PC-9 (cell line): ENCODE results near the gene ITIH5. TPM values are rescaled to one million over a fixed set of nuclear protein-coding genes. Genes with fewer than 3 reads are reported as not detected.

Source experiments
- BruUV-seq: library from RNA; stranded (reverse); fragments of 400-500 nt; replicated peaks from 2 replicates; lab custom pipeline; 2021; lab: Mats Ljungman, UMichigan
- CTCF ChIA-PET: fragments of 300-600 bp; sonication (Branson Sonifier 250); formaldehyde crosslinking; loops from one replicate; lab custom pipeline; 2022; ENCODE audit warnings: antibody characterized with exemption; lab: Charles Lee
- POLR2A ChIA-PET: fragments of 300-600 bp; sonication (Branson Sonifier 250); formaldehyde crosslinking; loops from one replicate; lab custom pipeline; 2022; ENCODE audit warnings: antibody characterized with exemption; ENCODE audit not compliant: unreplicated experiment; lab: Charles Lee
- DNase-seq, 2 experiments: peaks; one replicate each; pipeline versions ENCODE4 v3.0.0 to v3.0.0-alpha.2; 2015 to 2022; ENCODE audit warnings: mixed read lengths in 1 of 2
- H2AFZ ChIP-seq: fragments of 200-600 bp; sonication (generic); 2 replicates; pipeline ENCODE4 v1.8.1; 2017; ENCODE audit warnings: antibody characterized with exemption
- H3F3A ChIP-seq: fragments of 200-600 bp; sonication (generic); 2 replicates; pipeline ENCODE4 v1.8.1; 2017; ENCODE audit warnings: antibody characterized with exemption, mild to moderate bottlenecking, low read depth; ENCODE audit not compliant: insufficient read depth
- H3K27ac ChIP-seq: fragments of 200-600 bp; sonication (generic); 2 replicates; pipeline ENCODE4 v1.6.1; 2016; ENCODE audit warnings: mixed run types
- H3K27me3 ChIP-seq: fragments of 200-600 bp; sonication (generic); 2 replicates; pipeline ENCODE4 v1.6.1; 2016; ENCODE audit warnings: low read depth, mixed run types; ENCODE audit not compliant: insufficient read depth
- H3K36me3 ChIP-seq: fragments of 200-600 bp; sonication (generic); 2 replicates; pipeline ENCODE4 v1.6.1; 2016; ENCODE audit warnings: low read depth, mixed run types
- H3K4me1 ChIP-seq: fragments of 200-600 bp; sonication (generic); replicated peaks from 2 replicates; pipeline ENCODE4 v1.6.1; 2016; ENCODE audit warnings: mixed run types; ENCODE audit not compliant: insufficient read depth
- H3K4me2 ChIP-seq: fragments of 200-600 bp; sonication (generic); 2 replicates; pipeline ENCODE4 v1.6.1; 2017; ENCODE audit warnings: mixed run types
- H3K4me3 ChIP-seq: fragments of 200-600 bp; sonication (generic); 2 replicates; pipeline ENCODE4 v1.6.1; 2016; ENCODE audit warnings: mixed run types
- H3K79me2 ChIP-seq: fragments of 200-600 bp; sonication (generic); 2 replicates; pipeline ENCODE4 v1.6.1; 2017; ENCODE audit warnings: low read depth, mixed run types
- H3K9me2 ChIP-seq: fragments of 200-600 bp; sonication (generic); 2 replicates; pipeline ENCODE4 v1.8.1; 2017; ENCODE audit warnings: mild to moderate bottlenecking; ENCODE audit not compliant: insufficient read depth
- H3K9me3 ChIP-seq: fragments of 200-600 bp; sonication (generic); 2 replicates; pipeline ENCODE4 v1.8.1; 2016; ENCODE audit warnings: low read depth; ENCODE audit not compliant: insufficient read depth
- H4K20me1 ChIP-seq: fragments of 200-600 bp; sonication (generic); 2 replicates; pipeline ENCODE4 v1.8.1; 2017; ENCODE audit not compliant: insufficient read depth
- CTCF ChIP-seq: fragments of 200-600 bp; sonication (generic); conservative IDR thresholded peaks from 2 replicates; pipeline ENCODE4 v1.6.1; 2017; ENCODE audit warnings: mixed run types, antibody characterized with exemption, mild to moderate bottlenecking, moderate library complexity
- EZH2 ChIP-seq: fragments of 200-600 bp; sonication (generic); IDR thresholded peaks from 2 replicates; pipeline ENCODE4 v1.8.0; 2017; ENCODE audit warnings: antibody characterized with exemption, low read depth
- intact Hi-C: fragments of 100-400 bp; cut with micrococcal nuclease; formaldehyde crosslinking; loops from one replicate; pipeline ENCODE4 v1.10.0; 2022; ENCODE audit not compliant: unreplicated experiment
- total RNA-seq: library from RNA; stranded (reverse); gene quantifications from 2 replicates; pipeline ENCODE4 v1.2.3, GENCODE V29; 2021

ITIH5 gene
- total RNA-seq, 1 experiment from 2014 or later, result not detected

- Histone ChIP-seq H3K27me3 (peaks cover 27% of the 10 kb centered on the region), H3K4me3 (no peak overlapping the region), H3K36me3 (no peaks in the 10 kb centered on the region), H4K20me1 (no peaks in the 10 kb centered on the region), H3K4me1 (no peaks in the 10 kb centered on the region), H3K79me2 (no peaks in the 10 kb centered on the region), H3K4me2 (no peak overlapping the region), H3F3A (no peaks in the 10 kb centered on the region), H3K27ac (no peak overlapping the region), H2AFZ (no peak overlapping the region), H3K9me2 (no peaks in the 10 kb centered on the region), H3K9me3 (no peaks in the 10 kb centered on the region)
- BruUV-seq, result no TSS peak
- intact Hi-C loops, result no loop called here
- CTCF ChIA-PET, result no interaction called here
- TF ChIP-seq EZH2 (no peak), CTCF (no peak)
- no peak for DNase-seq
- POLR2A ChIA-PET, result interaction anchor here (0.7 kb wide), 1 partner anchor 68 kb away, joined by 3 read pairs; no protein-coding TSS in a partner anchor
Observed at GRCh38 chr10:7593063-7593462, 73.7 kb downstream of the ITIH5 start.

- H4K20me1 ChIP-seq, result no peaks in the 10 kb centered on the region
- CTCF ChIA-PET, result no interaction called here
Observed at GRCh38 chr10:7592627-7593026, 74.1 kb downstream of the ITIH5 start.

GRCh38 chr10:7590271-7590670 lies 76.5 kb downstream of the ITIH5 start:
- no TSS peak for BruUV-seq

More at GRCh38 chr10:7592627-7593026, 74.1 kb downstream of the ITIH5 start:
- Histone ChIP-seq H3K36me3 (no peaks in the 10 kb centered on the region), H3K27ac (no peak overlapping the region), H2AFZ (no peak overlapping the region), H3K79me2 (no peaks in the 10 kb centered on the region), H3K9me3 (no peaks in the 10 kb centered on the region), H3K9me2 (no peaks in the 10 kb centered on the region), H3K4me2 (no peak overlapping the region), H3F3A (no peaks in the 10 kb centered on the region), H3K4me1 (no peaks in the 10 kb centered on the region), H3K4me3 (no peak overlapping the region), H3K27me3 (peaks cover 30% of the 10 kb centered on the region)
- intact Hi-C loops, result no loop called here
- POLR2A ChIA-PET, result interaction anchor here (0.7 kb wide), 1 partner anchor 67 kb away, joined by 3 read pairs; no protein-coding TSS in a partner anchor
- no peak for DNase-seq
- no TSS peak for BruUV-seq
- TF ChIP-seq CTCF (no peak), EZH2 (no peak)

More at GRCh38 chr10:7590271-7590670, 76.5 kb downstream of the ITIH5 start:
- Histone ChIP-seq H4K20me1 (no peaks in the 10 kb centered on the region), H3K4me2 (no peak overlapping the region), H3K27me3 (peaks cover 44% of the 10 kb centered on the region), H3K27ac (no peak overlapping the region), H3K4me3 (no peak overlapping the region), H3F3A (no peaks in the 10 kb centered on the region), H3K36me3 (no peaks in the 10 kb centered on the region), H3K9me3 (no peaks in the 10 kb centered on the region), H3K79me2 (no peaks in the 10 kb centered on the region), H3K4me1 (no peaks in the 10 kb centered on the region), H3K9me2 (no peaks in the 10 kb centered on the region), H2AFZ (no peak overlapping the region)
- DNase-seq, result no peak
- TF ChIP-seq CTCF (no peak), EZH2 (no peak)
- ChIA-PET CTCF (no interaction called here), POLR2A (no interaction called here)
- intact Hi-C loops, result no loop called here
